GM19397 (cell line): ENCODE measurements around the gene KLHDC3.
"Not testable (repeated sequence)": the region's sequence is repeated elsewhere in the genome, so short reads cannot be mapped to it uniquely, and the experiment has no call there.

Source experiments
- ATAC-seq: cut with Tn5 transposase; IDR thresholded peaks from one replicate; pipeline ENCODE4 v1.9.1; 2021; ENCODE audit warnings: mild to moderate bottlenecking, moderate library complexity; ENCODE audit not compliant: unreplicated experiment

Gene KLHDC3

DNA sequence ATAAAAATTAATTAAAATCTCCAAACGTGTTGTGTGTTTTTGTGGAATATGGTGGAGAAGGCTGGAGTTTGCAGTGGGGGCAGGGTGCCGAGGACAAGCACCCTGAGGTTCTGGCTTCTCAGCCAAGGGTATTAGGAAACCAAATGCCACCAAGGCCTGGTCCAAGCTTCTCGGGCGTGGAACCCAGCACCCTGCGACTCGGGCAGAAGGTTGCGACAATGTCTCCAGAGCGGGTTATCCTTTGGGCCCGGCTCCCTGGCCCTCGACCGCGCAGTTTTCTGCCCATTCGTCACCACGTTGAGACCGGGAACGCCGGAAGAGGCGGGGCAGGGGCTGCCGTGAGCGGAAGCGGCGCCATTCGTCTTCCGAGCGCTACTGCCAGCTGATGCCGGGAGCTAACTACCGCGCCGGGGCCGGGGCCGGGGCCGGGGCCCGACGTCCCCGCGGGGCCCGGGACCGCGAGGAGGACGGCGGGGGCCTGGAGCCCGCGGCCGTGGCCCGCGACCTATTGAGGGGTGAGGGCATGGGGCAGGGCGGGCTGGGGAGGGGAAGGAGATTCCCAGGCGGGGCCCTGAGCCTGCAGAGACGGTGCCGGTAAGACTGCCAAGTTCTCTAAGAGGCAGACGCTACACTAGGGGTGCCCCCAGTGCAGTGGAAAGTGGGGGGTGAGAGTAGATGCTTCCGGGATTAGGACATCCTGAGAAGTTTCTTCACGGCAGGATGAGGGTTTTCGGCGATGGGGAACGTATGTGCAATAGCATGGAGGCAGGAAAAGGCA, 7.4 kb downstream of the KLHDC3 start, which contains the start of gene RRP36:
TSS of gene RRP36 (plus strand) at position 354 of the 778 bp plus-strand sequence. CDS start at position 386, 32 bp downstream.
- peak; percentile 78 for ATAC-seq

DNA sequence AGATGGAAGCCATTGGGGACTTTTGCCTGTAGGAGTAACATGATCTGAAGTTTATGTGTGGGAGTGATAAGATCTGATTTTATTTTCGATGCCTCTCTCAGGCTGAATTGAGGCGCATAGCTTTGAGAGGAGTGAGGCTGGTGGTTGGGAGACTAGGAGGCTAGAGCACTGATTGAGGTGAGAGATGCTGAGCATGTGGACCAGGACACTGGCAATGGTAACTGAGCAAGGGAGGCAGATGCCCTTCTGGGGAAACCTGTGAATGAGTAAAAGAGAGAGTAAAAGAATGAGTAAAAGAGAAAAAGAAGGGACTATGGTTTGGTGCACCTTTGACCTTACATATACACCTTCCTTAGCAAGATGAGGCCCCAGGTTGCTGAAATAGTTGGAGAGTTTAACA, 10.4 kb downstream of the KLHDC3 start:
- no peak for ATAC-seq

DNA sequence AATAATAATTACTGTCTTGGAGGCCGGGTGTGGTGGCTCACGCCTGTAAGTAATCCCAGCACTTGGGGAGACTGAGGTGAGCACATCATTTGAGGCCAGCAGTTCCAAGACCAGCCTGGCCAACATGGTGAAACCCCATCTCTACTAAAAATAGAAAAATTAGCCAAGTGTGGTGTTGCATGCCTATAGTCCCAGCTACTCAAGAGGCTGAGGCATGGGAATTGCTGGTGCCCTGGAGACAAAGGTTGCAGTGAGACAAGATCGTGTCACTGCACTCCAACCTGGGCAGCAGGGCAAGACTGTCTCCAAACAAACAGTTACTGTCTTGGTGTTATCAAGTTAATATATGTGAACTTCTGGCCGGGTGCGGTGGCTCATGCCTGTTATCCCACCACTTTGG, 12.3 kb downstream of the KLHDC3 start:
- ATAC-seq: no peak

GRCh38 chr6:43029120-43029519, 15.1 kb downstream of the KLHDC3 start:
- ATAC-seq: no peak

- ATAC-seq: no peak
Measured at GRCh38 chr6:43032326-43032725, 18.3 kb downstream of the KLHDC3 start.

- no peak for ATAC-seq
Measured at GRCh38 chr6:43033496-43034189, 19.6 kb downstream of the KLHDC3 start.

- ATAC-seq: no peak
Measured at GRCh38 chr6:43034190-43034525, 20.1 kb downstream of the KLHDC3 start.

DNA sequence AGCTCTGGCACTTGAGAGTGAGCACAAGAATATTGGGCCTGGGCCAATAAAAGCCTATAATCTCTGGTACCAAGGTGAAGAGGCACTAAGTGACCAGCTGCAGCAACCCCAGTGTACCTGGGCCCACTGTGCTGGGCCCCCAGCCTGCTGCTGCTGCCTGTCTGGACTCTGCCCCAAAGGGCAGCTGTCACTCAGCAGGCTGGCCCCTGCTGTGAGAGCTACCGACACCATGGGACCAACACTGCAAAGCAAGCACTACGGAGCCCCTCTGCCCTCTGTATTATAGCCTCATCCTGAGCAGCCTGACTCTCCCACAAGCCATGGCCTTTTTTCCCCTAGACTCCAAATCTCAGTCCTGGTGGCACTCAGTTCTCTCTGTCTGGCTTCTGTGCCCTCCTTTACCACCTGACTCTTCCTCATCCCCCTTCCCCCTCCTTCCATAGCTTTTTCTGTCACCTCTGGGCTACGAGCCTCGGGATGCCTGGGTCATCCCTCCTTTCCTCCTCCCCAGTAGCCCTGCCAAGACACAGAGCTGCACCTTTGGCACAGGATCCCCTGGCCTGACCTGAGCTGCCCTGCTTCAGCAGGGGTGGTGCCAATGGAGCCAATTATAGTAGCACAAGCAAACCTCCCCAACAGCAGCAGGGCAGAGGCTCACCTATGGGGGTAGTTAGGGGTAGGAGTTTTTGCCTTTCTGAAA, 21.6 kb downstream of the KLHDC3 start:
- ATAC-seq: no peak

DNA sequence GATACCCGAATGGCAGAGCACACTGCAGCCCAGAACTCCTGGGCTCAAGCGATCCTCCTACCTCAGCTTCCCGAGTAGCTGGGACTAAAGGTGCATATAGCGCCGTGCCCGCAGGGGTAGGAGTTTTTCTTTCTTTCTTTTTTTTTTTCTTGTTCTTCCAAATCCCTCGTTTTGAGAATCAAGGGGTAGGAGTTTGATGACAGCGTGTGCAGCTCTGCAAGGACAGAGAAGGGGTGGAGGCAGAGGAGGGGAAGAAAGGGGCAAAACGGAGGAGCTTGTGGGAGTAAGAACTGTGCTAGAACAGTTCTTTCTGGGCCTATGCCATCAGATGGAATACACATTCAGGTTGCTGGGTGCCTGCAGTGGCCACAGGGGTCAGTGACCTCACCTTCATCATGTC, 22.7 kb downstream of the KLHDC3 start:
- ATAC-seq: no peak

- no peak for ATAC-seq
Measured at GRCh38 chr6:43037197-43037596, 23.1 kb downstream of the KLHDC3 start.

DNA sequence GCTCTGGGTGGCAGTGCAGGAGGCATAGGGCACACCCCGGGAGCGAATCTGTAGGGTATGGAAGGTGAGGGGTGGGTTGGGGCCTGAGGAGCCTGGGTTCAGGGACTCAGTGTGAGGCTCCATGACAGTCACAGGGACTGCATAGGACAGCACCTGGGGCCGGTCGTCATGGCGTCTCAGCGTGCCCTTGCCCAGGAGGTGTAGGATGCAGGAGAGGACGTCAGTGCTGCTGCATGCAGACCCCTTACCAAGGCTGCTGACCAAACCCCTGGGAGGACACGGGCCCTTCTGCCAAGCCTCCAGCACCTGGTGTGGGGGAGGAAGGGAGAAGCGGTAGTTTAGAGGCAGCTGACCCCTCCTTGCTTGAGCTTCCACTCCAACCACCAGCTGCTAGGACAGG, 23.7 kb downstream of the KLHDC3 start:
- ATAC-seq: no peak

- no peak for ATAC-seq
Measured at GRCh38 chr6:43038727-43039126, 24.7 kb downstream of the KLHDC3 start.

DNA sequence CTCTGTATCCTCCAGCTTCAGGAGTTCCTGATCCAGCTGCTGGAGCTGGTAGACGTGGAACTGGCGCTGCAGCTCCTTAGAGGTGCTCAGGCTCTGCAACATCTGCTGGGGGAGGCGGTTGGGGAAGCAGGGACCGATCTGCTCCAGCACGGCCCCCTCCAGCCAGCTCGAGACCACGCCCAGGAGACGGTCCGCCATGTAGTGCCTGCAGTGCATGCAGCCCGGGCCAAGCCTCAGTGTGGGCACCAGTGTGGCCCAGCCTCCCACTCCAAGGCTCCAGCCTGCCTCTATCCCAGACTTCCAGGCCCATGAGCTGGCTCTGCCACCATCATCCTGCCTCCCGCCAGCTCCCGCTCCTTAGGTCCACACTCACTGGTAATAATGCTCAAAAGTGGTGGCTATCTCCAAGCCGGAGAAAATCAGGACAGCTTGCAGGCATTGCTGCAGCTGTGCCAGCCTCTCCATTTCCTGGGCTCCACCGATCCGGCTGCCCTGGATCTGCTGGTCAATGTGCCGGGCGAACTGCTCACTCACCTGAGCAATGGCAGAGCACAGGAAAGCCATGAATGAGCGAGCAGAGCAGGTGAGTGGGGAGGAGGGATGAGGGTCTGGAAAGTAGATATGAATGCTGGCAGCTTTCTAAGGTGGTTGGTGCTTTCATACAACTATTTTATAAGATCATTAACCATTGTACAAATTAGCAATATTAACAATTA, 26.7 kb downstream of the KLHDC3 start:
- ATAC-seq: no peak

- ATAC-seq: not testable (repeated sequence)
Measured at GRCh38 chr6:43041475-43041874, 27.4 kb downstream of the KLHDC3 start.

- no peak for ATAC-seq
Measured at GRCh38 chr6:43043310-43043709, 29.3 kb downstream of the KLHDC3 start.

GRCh38 chr6:43045371-43045930, 31.4 kb downstream of the KLHDC3 start:
- ATAC-seq: no peak

- ATAC-seq: no peak
Measured at GRCh38 chr6:43047998-43048397, 33.9 kb downstream of the KLHDC3 start.

- ATAC-seq: no peak
Measured at GRCh38 chr6:43050981-43051380, 36.9 kb downstream of the KLHDC3 start.

GRCh38 chr6:43052225-43052841, 38.3 kb downstream of the KLHDC3 start:
- ATAC-seq: no peak

DNA sequence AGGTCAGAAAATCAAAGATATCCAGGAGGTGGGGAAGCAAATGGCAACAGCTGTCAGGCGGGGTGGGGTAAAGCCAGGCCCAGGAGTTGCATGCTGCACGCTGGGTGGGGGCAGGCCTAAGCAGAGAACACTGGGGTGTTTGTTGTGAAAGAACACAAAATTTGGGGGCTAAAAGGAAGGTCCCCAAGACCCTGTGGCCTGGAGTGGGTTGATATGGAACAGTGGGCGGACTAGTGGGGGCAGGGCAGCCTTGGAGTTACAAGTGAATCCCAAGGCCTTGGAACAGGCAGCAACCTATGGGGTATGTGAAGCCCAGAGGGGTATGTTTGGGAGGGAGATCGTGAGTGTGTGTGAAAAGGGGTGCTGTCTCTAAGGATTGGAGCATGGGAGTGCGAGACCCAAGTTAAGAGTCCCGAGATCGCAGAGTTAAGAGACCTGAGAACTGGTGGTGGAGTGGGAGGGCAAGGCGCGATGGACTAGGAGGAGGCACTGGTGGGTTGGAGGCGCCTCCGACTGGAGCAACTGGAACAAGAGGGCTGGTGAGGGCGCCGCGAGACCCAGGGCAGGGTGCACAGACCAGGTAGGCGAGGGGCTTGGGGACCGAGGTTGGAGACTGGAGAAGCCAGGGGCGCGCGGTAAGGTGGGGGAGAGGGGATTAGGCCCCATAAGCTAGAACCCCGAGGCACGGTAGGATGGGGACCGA, 38.9 kb downstream of the KLHDC3 start:
- ATAC-seq: peak; percentile 19
